ENCODE measurements around the gene PXK.

The PXK gene

DNA sequence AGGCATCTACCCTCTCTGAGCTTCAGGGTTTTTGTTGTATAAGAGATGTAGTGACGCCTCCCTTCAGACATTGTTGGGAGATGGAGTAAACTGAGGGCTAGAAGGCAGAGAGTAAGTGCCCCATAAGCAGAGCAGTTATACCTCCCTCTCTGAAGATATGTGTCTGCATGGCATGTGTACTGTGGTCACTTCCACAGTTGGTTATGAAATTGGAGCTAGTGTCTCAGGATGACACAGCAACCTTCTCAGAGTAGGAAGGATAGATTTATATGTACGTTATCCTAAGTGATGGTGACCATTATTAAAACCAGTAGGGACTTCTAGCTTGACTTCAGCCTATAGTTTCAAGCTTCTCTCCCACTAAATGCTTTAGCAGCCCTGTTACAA is 17.9 kb downstream of the PXK start:
- no peak overlapping the region for H3K9ac ChIP-seq (ENCODE audit: insufficient read length, low read depth)
- H3K9me3 ChIP-seq (ENCODE audit: insufficient read depth, low read length): no peaks in the 10 kb centered on the region
- no peak for TF ChIP-seq SUZ12 (IDR thresholded peaks at IDR 0.05; ENCODE audit: extremely low read depth, insufficient read depth, insufficient read length)
- no peak for TF ChIP-seq ZNF274 (IDR thresholded peaks at IDR 0.05; ENCODE audit: low read depth, low read length)
- no peak for TF ChIP-seq YY1 (IDR thresholded peaks at IDR 0.05; ENCODE audit: insufficient read depth, insufficient read length)
- H3K36me3 ChIP-seq (ENCODE audit: insufficient read depth, insufficient read length, low read length): no peaks in the 10 kb centered on the region
- no peak for DNase-seq (ENCODE audit: low read depth, low spot score)
- no peaks in the 10 kb centered on the region for H3K27me3 ChIP-seq (ENCODE audit: insufficient read depth, insufficient read length)
- no peaks in the 10 kb centered on the region for H3K4me1 ChIP-seq (ENCODE audit: insufficient read depth, insufficient read length)
- no peak overlapping the region for H3K4me3 ChIP-seq (ENCODE audit: insufficient read length, low read depth)

DNA sequence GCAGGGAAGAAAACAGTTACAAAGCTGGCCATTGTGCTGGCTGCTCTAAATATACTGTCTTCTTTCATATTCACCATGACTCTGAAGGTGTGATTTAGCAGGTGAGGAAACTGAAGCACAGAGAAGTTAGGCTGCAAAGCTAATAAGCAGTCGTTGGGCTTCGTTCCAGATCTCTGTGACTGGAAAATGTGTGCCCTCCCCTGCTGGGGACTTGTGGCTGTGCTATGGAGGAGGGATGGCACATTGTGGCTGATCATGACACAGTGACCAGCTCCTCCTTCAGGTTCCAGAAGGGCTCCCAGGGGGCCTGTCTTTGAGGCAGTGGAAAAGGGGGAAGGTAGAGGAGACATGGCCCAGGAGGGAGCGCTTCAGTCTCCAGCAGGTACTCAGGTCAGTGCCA is 19.2 kb downstream of the PXK start:
- Histone ChIP-seq H3K36me3 (ENCODE audit: insufficient read depth, insufficient read length, low read length) (no peaks in the 10 kb centered on the region), H3K4me1 (ENCODE audit: insufficient read depth, insufficient read length) (no peaks in the 10 kb centered on the region), H3K4me3 (ENCODE audit: insufficient read length, low read depth) (no peak overlapping the region), H3K27me3 (ENCODE audit: insufficient read depth, insufficient read length) (no peaks in the 10 kb centered on the region), H3K9me3 (ENCODE audit: insufficient read depth, low read length) (no peaks in the 10 kb centered on the region), H3K9ac (ENCODE audit: insufficient read length, low read depth) (no peak overlapping the region)
- no peak for DNase-seq (ENCODE audit: low read depth, low spot score)
- TF ChIP-seq SUZ12 (IDR thresholded peaks at IDR 0.05; ENCODE audit: extremely low read depth, insufficient read depth, insufficient read length): no peak

DNA sequence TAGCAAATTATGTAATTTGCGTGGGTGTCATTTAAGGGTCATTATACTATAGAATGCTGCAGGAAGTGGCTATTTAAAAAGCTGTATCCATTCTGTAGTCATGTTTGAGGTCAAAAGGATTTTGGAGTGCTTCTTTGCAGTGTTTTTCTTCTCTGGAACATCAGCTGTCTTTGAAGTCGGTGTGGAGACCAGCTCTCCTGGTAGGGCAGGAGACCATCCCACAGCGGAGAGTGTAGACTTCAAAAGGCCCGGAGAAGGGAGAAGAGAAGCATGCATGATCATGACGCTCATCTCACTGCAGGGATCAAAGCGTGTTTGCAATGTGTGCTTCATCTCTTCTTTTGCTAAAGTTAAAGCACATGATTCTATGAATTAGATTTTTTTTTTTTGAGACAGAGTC is 19.9 kb downstream of the PXK start:
- Histone ChIP-seq H3K4me1 (ENCODE audit: insufficient read depth, insufficient read length) (no peaks in the 10 kb centered on the region), H3K36me3 (ENCODE audit: insufficient read depth, insufficient read length, low read length) (no peaks in the 10 kb centered on the region), H3K4me3 (ENCODE audit: insufficient read length, low read depth) (no peak overlapping the region), H3K27me3 (ENCODE audit: insufficient read depth, insufficient read length) (no peaks in the 10 kb centered on the region), H3K9me3 (ENCODE audit: insufficient read depth, low read length) (no peaks in the 10 kb centered on the region), H3K9ac (ENCODE audit: insufficient read length, low read depth) (no peak overlapping the region)
- TF ChIP-seq YY1 (IDR thresholded peaks at IDR 0.05; ENCODE audit: insufficient read depth, insufficient read length) (no peak), ZNF274 (IDR thresholded peaks at IDR 0.05; ENCODE audit: low read depth, low read length) (no peak)
- DNase-seq (ENCODE audit: low read depth, low spot score): no peak

DNA sequence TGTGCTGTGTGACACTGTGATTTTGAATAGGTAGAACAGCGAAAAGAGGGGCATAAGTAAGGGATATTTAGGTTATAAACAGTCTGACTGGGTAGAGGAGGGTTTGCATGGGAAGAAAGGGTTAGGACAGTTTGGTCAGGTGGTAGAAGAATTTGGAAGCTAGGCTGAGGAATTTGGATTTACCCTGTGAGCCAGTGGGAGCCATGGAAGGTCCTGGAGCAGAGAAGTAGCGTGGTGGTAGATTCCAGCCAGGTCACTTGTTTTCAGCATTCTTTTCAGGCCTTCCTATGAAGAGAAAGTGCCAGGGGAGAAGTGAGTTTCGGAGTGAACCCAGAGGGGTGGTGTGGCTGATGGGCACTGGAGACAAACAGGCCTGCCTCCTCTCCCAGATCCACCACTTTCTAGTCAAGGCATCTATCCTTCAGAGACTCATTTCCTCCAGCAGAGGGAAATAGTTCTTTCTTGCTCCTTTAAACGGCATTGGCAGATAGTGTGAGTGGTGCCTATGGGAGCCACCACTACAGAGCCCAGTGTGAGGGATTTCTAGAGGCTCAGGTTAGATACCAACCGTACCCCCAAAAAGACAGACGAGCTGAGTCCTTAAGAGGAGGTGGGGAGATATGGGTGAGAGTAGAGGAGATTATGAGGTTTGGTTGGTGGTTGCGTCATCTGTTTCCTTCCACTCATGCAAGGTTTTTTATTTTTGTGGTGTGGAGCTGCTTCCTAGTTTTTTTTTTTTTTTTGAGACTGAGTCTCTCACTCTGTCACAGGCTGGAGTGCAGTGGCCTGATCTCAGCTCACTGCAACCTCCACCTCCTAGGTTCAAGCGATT is 21.2 kb downstream of the PXK start:
- H3K9ac ChIP-seq (ENCODE audit: insufficient read length, low read depth): no peak overlapping the region
- TF ChIP-seq YY1 (IDR thresholded peaks at IDR 0.05; ENCODE audit: insufficient read depth, insufficient read length): no peak
- TF ChIP-seq SUZ12 (IDR thresholded peaks at IDR 0.05; ENCODE audit: extremely low read depth, insufficient read depth, insufficient read length): no peak
- TF ChIP-seq ZNF274 (IDR thresholded peaks at IDR 0.05; ENCODE audit: low read depth, low read length): no peak
- no peak for DNase-seq (ENCODE audit: low read depth, low spot score)
- H3K4me1 ChIP-seq (ENCODE audit: insufficient read depth, insufficient read length): no peaks in the 10 kb centered on the region
- no peaks in the 10 kb centered on the region for H3K9me3 ChIP-seq (ENCODE audit: insufficient read depth, low read length)
- H3K27me3 ChIP-seq (ENCODE audit: insufficient read depth, insufficient read length): no peaks in the 10 kb centered on the region
- no peaks in the 10 kb centered on the region for H3K36me3 ChIP-seq (ENCODE audit: insufficient read depth, insufficient read length, low read length)
- H3K4me3 ChIP-seq (ENCODE audit: insufficient read length, low read depth): no peak overlapping the region

DNA sequence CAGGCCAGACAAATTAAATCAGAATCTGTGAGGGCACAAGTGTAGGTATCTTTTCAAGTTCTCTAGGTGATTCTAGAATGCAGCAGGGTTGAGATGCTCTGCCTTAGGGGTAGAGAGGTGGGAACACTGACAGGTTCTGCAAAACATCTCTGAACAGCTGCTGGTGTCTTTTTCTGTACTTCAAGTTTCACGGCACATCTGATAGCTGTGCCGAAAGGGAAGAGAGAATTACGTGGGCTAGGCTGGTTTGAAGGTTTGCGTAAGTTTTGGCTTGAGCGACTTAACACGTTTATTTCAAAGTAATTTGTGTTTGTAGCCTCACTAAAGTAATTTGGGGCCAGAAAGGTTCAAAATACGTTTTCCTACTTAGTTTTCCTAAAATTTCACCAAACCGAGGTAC is 22.5 kb downstream of the PXK start:
- Histone ChIP-seq H3K9me3 (ENCODE audit: insufficient read depth, low read length) (no peaks in the 10 kb centered on the region), H3K4me1 (ENCODE audit: insufficient read depth, insufficient read length) (no peaks in the 10 kb centered on the region), H3K36me3 (ENCODE audit: insufficient read depth, insufficient read length, low read length) (no peaks in the 10 kb centered on the region), H3K27me3 (ENCODE audit: insufficient read depth, insufficient read length) (no peaks in the 10 kb centered on the region), H3K9ac (ENCODE audit: insufficient read length, low read depth) (no peak overlapping the region), H3K4me3 (ENCODE audit: insufficient read length, low read depth) (no peak overlapping the region)
- DNase-seq (ENCODE audit: low read depth, low spot score): no peak
- no peak for TF ChIP-seq SUZ12 (IDR thresholded peaks at IDR 0.05; ENCODE audit: extremely low read depth, insufficient read depth, insufficient read length)
- TF ChIP-seq ZNF274 (IDR thresholded peaks at IDR 0.05; ENCODE audit: low read depth, low read length): no peak
- no peak for TF ChIP-seq YY1 (IDR thresholded peaks at IDR 0.05; ENCODE audit: insufficient read depth, insufficient read length)

DNA sequence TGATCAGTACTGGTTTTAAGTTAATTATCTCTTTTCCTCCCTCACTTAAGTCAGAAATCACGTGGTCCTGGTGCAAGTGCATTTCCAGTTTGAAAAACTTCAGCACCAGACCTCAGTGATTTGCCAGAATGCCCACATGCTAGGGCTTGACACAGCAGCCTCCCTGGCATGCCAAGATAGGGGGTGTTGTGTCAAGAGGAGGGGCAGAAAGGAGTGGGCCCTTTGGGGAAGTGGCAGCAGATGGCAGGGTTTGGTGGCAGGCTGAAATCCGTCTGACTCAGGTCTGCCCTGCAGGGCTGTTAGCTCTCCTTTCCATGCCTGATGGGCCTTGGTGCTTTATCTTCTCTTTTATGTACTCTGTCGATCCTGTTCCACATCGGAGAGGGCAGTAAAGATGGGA is 23.4 kb downstream of the PXK start:
- no peaks in the 10 kb centered on the region for H3K27me3 ChIP-seq (ENCODE audit: insufficient read depth, insufficient read length)
- no peak overlapping the region for H3K9ac ChIP-seq (ENCODE audit: insufficient read length, low read depth)
- TF ChIP-seq YY1 (IDR thresholded peaks at IDR 0.05; ENCODE audit: insufficient read depth, insufficient read length): no peak
- no peak for TF ChIP-seq SUZ12 (IDR thresholded peaks at IDR 0.05; ENCODE audit: extremely low read depth, insufficient read depth, insufficient read length)
- TF ChIP-seq ZNF274 (IDR thresholded peaks at IDR 0.05; ENCODE audit: low read depth, low read length): no peak
- no peaks in the 10 kb centered on the region for H3K4me1 ChIP-seq (ENCODE audit: insufficient read depth, insufficient read length)
- DNase-seq (ENCODE audit: low read depth, low spot score): no peak
- H3K9me3 ChIP-seq (ENCODE audit: insufficient read depth, low read length): no peaks in the 10 kb centered on the region
- no peaks in the 10 kb centered on the region for H3K36me3 ChIP-seq (ENCODE audit: insufficient read depth, insufficient read length, low read length)
- H3K4me3 ChIP-seq (ENCODE audit: insufficient read length, low read depth): no peak overlapping the region

DNA sequence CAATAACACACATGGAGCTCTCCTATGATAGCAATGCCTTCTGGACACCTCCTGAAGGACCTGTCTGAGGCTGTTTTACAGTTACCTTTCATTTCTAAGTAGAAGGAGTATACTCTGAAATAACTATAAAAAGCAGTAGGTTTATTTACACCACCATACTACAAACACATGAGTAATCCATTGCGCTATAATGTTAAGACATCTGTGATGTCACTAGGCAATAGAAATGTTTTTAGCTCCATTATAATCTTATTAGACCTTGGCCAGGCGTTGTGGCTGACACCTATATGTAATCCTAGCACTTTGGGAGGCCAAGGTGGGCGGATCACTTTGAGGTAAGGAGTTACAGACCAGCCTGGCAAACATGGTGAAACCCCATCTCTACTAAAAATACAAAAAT is 24.7 kb downstream of the PXK start:
- Histone ChIP-seq H3K4me3 (ENCODE audit: insufficient read length, low read depth) (no peak overlapping the region), H3K4me1 (ENCODE audit: insufficient read depth, insufficient read length) (no peaks in the 10 kb centered on the region), H3K36me3 (ENCODE audit: insufficient read depth, insufficient read length, low read length) (no peaks in the 10 kb centered on the region), H3K9me3 (ENCODE audit: insufficient read depth, low read length) (no peaks in the 10 kb centered on the region), H3K27me3 (ENCODE audit: insufficient read depth, insufficient read length) (no peaks in the 10 kb centered on the region), H3K9ac (ENCODE audit: insufficient read length, low read depth) (no peak overlapping the region)
- DNase-seq (ENCODE audit: low read depth, low spot score): no peak
- TF ChIP-seq SUZ12 (IDR thresholded peaks at IDR 0.05; ENCODE audit: extremely low read depth, insufficient read depth, insufficient read length): no peak
- no peak for TF ChIP-seq YY1 (IDR thresholded peaks at IDR 0.05; ENCODE audit: insufficient read depth, insufficient read length)
- TF ChIP-seq ZNF274 (IDR thresholded peaks at IDR 0.05; ENCODE audit: low read depth, low read length): no peak
